ENCODE data around the gene NEK5. TPM values are rescaled to one million over a fixed set of nuclear protein-coding genes. Genes with fewer than 3 reads are reported as not detected.
A peak's percentile ranks its signal among the peaks of the same experiment; 100 is the strongest.
"Not testable (repeated sequence)": the region's sequence is repeated elsewhere in the genome, so short reads cannot be mapped to it uniquely, and the experiment has no call there.

NEK5 gene
- total RNA-seq, 2 experiments from 2014 or later: 0.22 TPM; not detected in 1

DNA sequence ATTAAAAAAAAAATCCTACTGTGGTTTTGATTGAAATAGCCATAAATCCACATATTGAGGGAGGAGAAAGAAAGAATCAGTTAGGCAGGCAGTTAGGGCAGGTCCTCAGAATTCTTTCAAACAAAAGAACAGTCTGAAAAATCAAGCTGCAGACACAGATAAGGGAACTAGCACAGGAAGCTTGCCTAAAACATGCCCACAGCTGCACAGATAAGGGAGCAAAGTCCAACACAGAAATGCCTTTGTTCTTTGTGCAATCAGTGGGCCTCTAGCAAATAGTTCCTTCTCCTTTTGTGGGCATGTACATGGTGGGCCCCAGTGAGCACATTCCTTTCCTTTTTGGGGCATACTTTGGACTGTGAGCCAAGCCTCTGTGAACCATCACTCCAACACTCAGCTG, 61.6 kb downstream of the NEK5 start:
- no peak overlapping the region for H3K27ac ChIP-seq (ENCODE audit: low read depth, low read length, poor library complexity, severe bottlenecking)
- no peaks in the 10 kb centered on the region for H4K20me1 ChIP-seq (ENCODE audit: insufficient read depth, low read length)
- no peak overlapping the region for H3K4me3 ChIP-seq (ENCODE audit: low read depth, low read length, poor library complexity, severe bottlenecking)
- no peaks in the 10 kb centered on the region for H3K36me3 ChIP-seq (ENCODE audit: insufficient read depth, low read length)
- POLR2A ChIA-PET: no interaction called here
- intact Hi-C loops (cut with micrococcal nuclease; ENCODE audit: unreplicated experiment): no loop called here
- no peaks in the 10 kb centered on the region for H3K9me2 ChIP-seq (ENCODE audit: insufficient read depth, low read length)
- DNase-seq (ENCODE audit: low spot score): peak; percentile 8
- no peak overlapping the region for H3K4me2 ChIP-seq (ENCODE audit: low read length)
- H2AFZ ChIP-seq (ENCODE audit: low read length): no peak overlapping the region
- no peaks in the 10 kb centered on the region for H3K79me2 ChIP-seq (ENCODE audit: insufficient read depth, low read depth, low read length)
- no peak for TF ChIP-seq EZH2phosphoT487 (IDR thresholded peaks at IDR 0.05; ENCODE audit: borderline replicate concordance, low read depth, low read length)
- TF ChIP-seq CTCF (conservative IDR thresholded peaks at IDR 0.05; ENCODE audit: low read length): no peak
- CTCF ChIA-PET (ENCODE audit: unreplicated experiment): no interaction called here
- BruUV-seq (replicated peaks): no TSS peak
- H3K4me1 ChIP-seq (ENCODE audit: insufficient read depth, low read length, poor library complexity, severe bottlenecking): no peaks in the 10 kb centered on the region
- peaks cover 8% of the 10 kb centered on the region for H3K9me3 ChIP-seq (ENCODE audit: low read length)

GRCh38 chr13:52061587-52061986, 67.3 kb downstream of the NEK5 start:
- intact Hi-C loops (cut with micrococcal nuclease; ENCODE audit: unreplicated experiment): no loop called here
- no peak overlapping the region for H3K4me3 ChIP-seq (ENCODE audit: low read depth, low read length, poor library complexity, severe bottlenecking)
- DNase-seq (ENCODE audit: low spot score): no peak
- TF ChIP-seq EZH2phosphoT487 (IDR thresholded peaks at IDR 0.05; ENCODE audit: borderline replicate concordance, low read depth, low read length) (no peak), CTCF (conservative IDR thresholded peaks at IDR 0.05; ENCODE audit: low read length) (no peak)
- no peaks in the 10 kb centered on the region for H3K36me3 ChIP-seq (ENCODE audit: insufficient read depth, low read length)
- H3K79me2 ChIP-seq (ENCODE audit: insufficient read depth, low read depth, low read length): no peaks in the 10 kb centered on the region
- H3K9me3 ChIP-seq (ENCODE audit: low read length): no peaks in the 10 kb centered on the region
- CTCF ChIA-PET (ENCODE audit: unreplicated experiment): no interaction called here
- POLR2A ChIA-PET: interaction anchor here (0.6 to 0.9 kb wide), 2 partner anchors 10 to 13 kb away, joined by 3 read pairs; no protein-coding TSS in a partner anchor
- H3K4me2 ChIP-seq (ENCODE audit: low read length): no peak overlapping the region
- no peaks in the 10 kb centered on the region for H4K20me1 ChIP-seq (ENCODE audit: insufficient read depth, low read length)
- BruUV-seq (replicated peaks): no TSS peak
- no peaks in the 10 kb centered on the region for H3K9me2 ChIP-seq (ENCODE audit: insufficient read depth, low read length)
- H2AFZ ChIP-seq (ENCODE audit: low read length): no peak overlapping the region
- H3K27ac ChIP-seq (ENCODE audit: low read depth, low read length, poor library complexity, severe bottlenecking): no peak overlapping the region
- H3K4me1 ChIP-seq (ENCODE audit: insufficient read depth, low read length, poor library complexity, severe bottlenecking): no peaks in the 10 kb centered on the region

- H3K4me2 ChIP-seq (ENCODE audit: low read length); CTCF ChIA-PET (ENCODE audit: unreplicated experiment); H4K20me1 ChIP-seq (ENCODE audit: insufficient read depth, low read length); H3K79me2 ChIP-seq (ENCODE audit: insufficient read depth, low read depth, low read length); DNase-seq (ENCODE audit: low spot score); H3K4me1 ChIP-seq (ENCODE audit: insufficient read depth, low read length, poor library complexity, severe bottlenecking); BruUV-seq (replicated peaks); H3K4me3 ChIP-seq (ENCODE audit: low read depth, low read length, poor library complexity, severe bottlenecking); H3K36me3 ChIP-seq (ENCODE audit: insufficient read depth, low read length); H3K9me3 ChIP-seq (ENCODE audit: low read length); intact Hi-C loops (cut with micrococcal nuclease; ENCODE audit: unreplicated experiment); H3K9me2 ChIP-seq (ENCODE audit: insufficient read depth, low read length); H3K27ac ChIP-seq (ENCODE audit: low read depth, low read length, poor library complexity, severe bottlenecking); H2AFZ ChIP-seq (ENCODE audit: low read length): not testable (repeated sequence)
- POLR2A ChIA-PET: interaction anchor here (0.6 to 0.9 kb wide), 2 partner anchors 10 to 13 kb away, joined by 3 read pairs; no protein-coding TSS in a partner anchor
These were observed 67.8 kb downstream of the NEK5 start for GRCh38 chr13:52061064-52061463.

Data from OCI-LY7 (cell line).